ENCODE measurements around the gene MAN1A1. TPM values are rescaled to one million over a fixed set of nuclear protein-coding genes. Genes with fewer than 3 reads are reported as not detected.

Gene MAN1A1
- polyA plus RNA-seq, 4 donors, result 17.7 to 129 (median 34.7) TPM

- peaks cover 0 to 16% (median 6%) of the 10 kb centered on the region in 3 donors for H3K36me3 ChIP-seq (ENCODE audit: control insufficient read depth in 3 of 3, insufficient read depth in 2 of 3, low read depth in 1 of 3, low read length in 3 of 3)
- FAIRE-seq (no peak), DNase-seq (no peak)
- no peak overlapping the region for H3K27ac ChIP-seq (ENCODE audit: low read depth in 1 of 3, low read length in 2 of 3)
- no peaks in the 10 kb centered on the region for H3K27me3 ChIP-seq (ENCODE audit: control insufficient read depth in 3 of 3, insufficient read depth in 3 of 3, low read length in 3 of 3)
- peaks cover 0 to 6% of the 10 kb centered on the region in 2 donors for H3K9me3 ChIP-seq (ENCODE audit: control insufficient read depth in 2 of 2, insufficient read depth in 1 of 2, low read depth in 1 of 2, low read length in 1 of 2)
- no peak overlapping the region for H3K4me3 ChIP-seq (ENCODE audit: low read depth in 1 of 3, low read length in 3 of 3)
- 97 to 100% (median 98%) methylated on average over 1 of the region's 1 CpG for WGBS, 3 donors
- no peaks in the 10 kb centered on the region for H3K4me1 ChIP-seq (ENCODE audit: control insufficient read depth in 3 of 3, insufficient read depth in 2 of 3, low read depth in 1 of 3, low read length in 2 of 3)
Observed at GRCh38 chr6:119273272-119274196, 76.0 kb downstream of the MAN1A1 start.

- 98 to 99% (median 98%) methylated on average over 3 of the region's 3 CpGs for WGBS, 3 donors
- no peak for FAIRE-seq
Observed at GRCh38 chr6:119270545-119270944, 79.0 kb downstream of the MAN1A1 start.

GRCh38 chr6:119269266-119270103 is 80.1 kb downstream of the MAN1A1 start:
- DNase-seq, result no peak
- H3K9me3 ChIP-seq (ENCODE audit: control insufficient read depth in 2 of 2, insufficient read depth in 1 of 2, low read depth in 1 of 2, low read length in 1 of 2), result peaks cover 0 to 6% of the 10 kb centered on the region in 2 donors
- no peaks in the 10 kb centered on the region for H3K4me1 ChIP-seq (ENCODE audit: control insufficient read depth in 3 of 3, insufficient read depth in 2 of 3, low read depth in 1 of 3, low read length in 2 of 3)
- no peak overlapping the region for H3K27ac ChIP-seq (ENCODE audit: low read depth in 1 of 3, low read length in 2 of 3)
- no peak overlapping the region for H3K4me3 ChIP-seq (ENCODE audit: low read depth in 1 of 3, low read length in 3 of 3)
- WGBS, 3 donors, result 89 to 94% (median 92%) methylated on average over 8 of the region's 8 CpGs
- no peak for FAIRE-seq
- peaks cover 0 to 14% (median 3%) of the 10 kb centered on the region in 3 donors for H3K36me3 ChIP-seq (ENCODE audit: control insufficient read depth in 3 of 3, insufficient read depth in 2 of 3, low read depth in 1 of 3, low read length in 3 of 3)
- H3K27me3 ChIP-seq (ENCODE audit: control insufficient read depth in 3 of 3, insufficient read depth in 3 of 3, low read length in 3 of 3), result no peaks in the 10 kb centered on the region

More at GRCh38 chr6:119270545-119270944, 79.0 kb downstream of the MAN1A1 start:
- DNase-seq, result no peak
- H3K27me3 ChIP-seq (ENCODE audit: control insufficient read depth in 3 of 3, insufficient read depth in 3 of 3, low read length in 3 of 3), result no peaks in the 10 kb centered on the region
- H3K9me3 ChIP-seq (ENCODE audit: control insufficient read depth in 2 of 2, insufficient read depth in 1 of 2, low read depth in 1 of 2, low read length in 1 of 2), result peaks cover 0 to 6% of the 10 kb centered on the region in 2 donors
- H3K4me3 ChIP-seq (ENCODE audit: low read depth in 1 of 3, low read length in 3 of 3), result no peak overlapping the region
- no peaks in the 10 kb centered on the region for H3K4me1 ChIP-seq (ENCODE audit: control insufficient read depth in 3 of 3, insufficient read depth in 2 of 3, low read depth in 1 of 3, low read length in 2 of 3)
- H3K27ac ChIP-seq (ENCODE audit: low read depth in 1 of 3, low read length in 2 of 3), result no peak overlapping the region
- peaks cover 0 to 14% (median 3%) of the 10 kb centered on the region in 3 donors for H3K36me3 ChIP-seq (ENCODE audit: control insufficient read depth in 3 of 3, insufficient read depth in 2 of 3, low read depth in 1 of 3, low read length in 3 of 3)

- FAIRE-seq (no peak), DNase-seq (peak in 1 of 2 donors; percentile 13)
- Histone ChIP-seq H3K27me3 (ENCODE audit: control insufficient read depth in 3 of 3, insufficient read depth in 3 of 3, low read length in 3 of 3) (no peaks in the 10 kb centered on the region), H3K27ac (ENCODE audit: low read depth in 1 of 3, low read length in 2 of 3) (no peak overlapping the region), H3K36me3 (ENCODE audit: control insufficient read depth in 3 of 3, insufficient read depth in 2 of 3, low read depth in 1 of 3, low read length in 3 of 3) (peaks cover 0 to 14% (median 3%) of the 10 kb centered on the region in 3 donors), H3K4me3 (ENCODE audit: low read depth in 1 of 3, low read length in 3 of 3) (no peak overlapping the region), H3K4me1 (ENCODE audit: control insufficient read depth in 3 of 3, insufficient read depth in 2 of 3, low read depth in 1 of 3, low read length in 2 of 3) (no peaks in the 10 kb centered on the region), H3K9me3 (ENCODE audit: control insufficient read depth in 2 of 2, insufficient read depth in 1 of 2, low read depth in 1 of 2, low read length in 1 of 2) (peaks cover 0 to 9% of the 10 kb centered on the region in 2 donors)
- WGBS, 3 donors, result 84 to 86% (median 84%) methylated on average over 1 of the region's 1 CpG
Observed at GRCh38 chr6:119267126-119267905, 82.2 kb downstream of the MAN1A1 start.

GRCh38 chr6:119264854-119265397 is 84.6 kb downstream of the MAN1A1 start:
- no peak overlapping the region for H3K4me3 ChIP-seq (ENCODE audit: low read depth in 1 of 3, low read length in 3 of 3)
- peaks cover 0 to 3% of the 10 kb centered on the region in 2 donors for H3K9me3 ChIP-seq (ENCODE audit: control insufficient read depth in 2 of 2, insufficient read depth in 1 of 2, low read depth in 1 of 2, low read length in 1 of 2)
- H3K27ac ChIP-seq (ENCODE audit: low read depth in 1 of 3, low read length in 2 of 3), result no peak overlapping the region
- H3K27me3 ChIP-seq (ENCODE audit: control insufficient read depth in 3 of 3, insufficient read depth in 3 of 3, low read length in 3 of 3), result no peaks in the 10 kb centered on the region
- no peaks in the 10 kb centered on the region for H3K4me1 ChIP-seq (ENCODE audit: control insufficient read depth in 3 of 3, insufficient read depth in 2 of 3, low read depth in 1 of 3, low read length in 2 of 3)
- H3K36me3 ChIP-seq (ENCODE audit: control insufficient read depth in 3 of 3, insufficient read depth in 2 of 3, low read depth in 1 of 3, low read length in 3 of 3), result peaks cover 0 to 12% (median 0%) of the 10 kb centered on the region in 3 donors
- FAIRE-seq (no peak), DNase-seq (no peak)

- Histone ChIP-seq H3K27me3 (ENCODE audit: control insufficient read depth in 3 of 3, insufficient read depth in 3 of 3, low read length in 3 of 3) (no peaks in the 10 kb centered on the region), H3K36me3 (ENCODE audit: control insufficient read depth in 3 of 3, insufficient read depth in 2 of 3, low read depth in 1 of 3, low read length in 3 of 3) (no peaks in the 10 kb centered on the region), H3K9me3 (ENCODE audit: control insufficient read depth in 2 of 2, insufficient read depth in 1 of 2, low read depth in 1 of 2, low read length in 1 of 2) (peaks cover 0 to 3% of the 10 kb centered on the region in 2 donors), H3K4me3 (ENCODE audit: low read depth in 1 of 3, low read length in 3 of 3) (no peak overlapping the region), H3K27ac (ENCODE audit: low read depth in 1 of 3, low read length in 2 of 3) (no peak overlapping the region), H3K4me1 (ENCODE audit: control insufficient read depth in 3 of 3, insufficient read depth in 2 of 3, low read depth in 1 of 3, low read length in 2 of 3) (no peaks in the 10 kb centered on the region)
- no peak for FAIRE-seq
- DNase-seq, result no peak
- WGBS, 3 donors, result 18 to 40% (median 39%) methylated on average over 2 of the region's 2 CpGs
Observed at GRCh38 chr6:119262612-119263011, 86.9 kb downstream of the MAN1A1 start.

- WGBS, 3 donors, result 82 to 95% (median 86%) methylated on average over 3 of the region's 3 CpGs
- FAIRE-seq, result no peak
- no peaks in the 10 kb centered on the region for H3K4me1 ChIP-seq (ENCODE audit: control insufficient read depth in 3 of 3, insufficient read depth in 2 of 3, low read depth in 1 of 3, low read length in 2 of 3)
Observed at GRCh38 chr6:119261944-119262284, 87.6 kb downstream of the MAN1A1 start.

More at GRCh38 chr6:119261944-119262284, 87.6 kb downstream of the MAN1A1 start:
- Histone ChIP-seq H3K9me3 (ENCODE audit: control insufficient read depth in 2 of 2, insufficient read depth in 1 of 2, low read depth in 1 of 2, low read length in 1 of 2) (peaks cover 0 to 3% of the 10 kb centered on the region in 2 donors), H3K27ac (ENCODE audit: low read depth in 1 of 3, low read length in 2 of 3) (peak overlapping the region in 1 of 3 donors; percentile 54), H3K36me3 (ENCODE audit: control insufficient read depth in 3 of 3, insufficient read depth in 2 of 3, low read depth in 1 of 3, low read length in 3 of 3) (no peaks in the 10 kb centered on the region), H3K4me3 (ENCODE audit: low read depth in 1 of 3, low read length in 3 of 3) (no peak overlapping the region), H3K27me3 (ENCODE audit: control insufficient read depth in 3 of 3, insufficient read depth in 3 of 3, low read length in 3 of 3) (no peaks in the 10 kb centered on the region)
- DNase-seq, result no peak
